Measurements from ENCODE around the gene PRDX2. TPM values are rescaled to one million over a fixed set of nuclear protein-coding genes. Genes with fewer than 3 reads are reported as not detected.

The PRDX2 gene
- total RNA-seq, 1 donor from 2014 or later: 294 TPM

GRCh38 chr19:12792853-12793289 is 8.7 kb downstream of the PRDX2 start:
- Mint-ChIP-seq H3K36me3 (ENCODE audit: low read depth) (peaks cover 27% of the 10 kb centered on the region), H3K27me3 (no peaks in the 10 kb centered on the region), H3K4me1 (peaks cover 43% of the 10 kb centered on the region), H3K9me3 (no peaks in the 10 kb centered on the region), H3K4me3 (peak overlapping the region; percentile 96), H3K27ac (peak overlapping the region; percentile 97)
- DNase-seq: no peak
- intact Hi-C loops (cut with micrococcal nuclease): loop anchor here (2.0 to 5.0 kb wide), 2 partner anchors 71 to 364 kb away; partner anchors contain the start of gene TNPO2

- Mint-ChIP-seq H3K4me1 (peaks cover 43% of the 10 kb centered on the region), H3K4me3 (peak overlapping the region; percentile 96), H3K27ac (peak overlapping the region; percentile 97), H3K27me3 (no peaks in the 10 kb centered on the region), H3K36me3 (ENCODE audit: low read depth) (peaks cover 26% of the 10 kb centered on the region), H3K9me3 (no peaks in the 10 kb centered on the region)
- peak; percentile 94 for DNase-seq
- intact Hi-C loops (cut with micrococcal nuclease): loop anchor here (2.0 to 5.0 kb wide), 2 partner anchors 70 to 365 kb away; partner anchors contain the start of gene TNPO2
These were observed 9.3 kb downstream of the PRDX2 start for GRCh38 chr19:12792051-12792852.

GRCh38 chr19:12791345-12792050 is 10.1 kb downstream of the PRDX2 start, which contains the start of gene JUNB:
JUNB (plus strand) TSS chr19:12791486; CDS start chr19:12791772, 286 bp downstream.
- intact Hi-C loops (cut with micrococcal nuclease): loop anchor here (1.0 to 5.0 kb wide), 4 partner anchors 9 to 365 kb away; partner anchors contain the start of gene TNPO2

GRCh38 chr19:12790628-12791344 is 10.8 kb downstream of the PRDX2 start:
- no peaks in the 10 kb centered on the region for H3K27me3 Mint-ChIP-seq
- H3K4me1 Mint-ChIP-seq: peaks cover 34% of the 10 kb centered on the region
- peak overlapping the region; percentile 97 for H3K27ac Mint-ChIP-seq
- intact Hi-C loops (cut with micrococcal nuclease): loop anchor here (1.0 to 5.0 kb wide), 3 partner anchors 8 to 68 kb away; partner anchors contain the start of gene TNPO2
- H3K36me3 Mint-ChIP-seq (ENCODE audit: low read depth): peaks cover 22% of the 10 kb centered on the region
- peak overlapping the region; percentile 96 for H3K4me3 Mint-ChIP-seq
- H3K9me3 Mint-ChIP-seq: no peaks in the 10 kb centered on the region
- DNase-seq: peak; percentile 76

More at GRCh38 chr19:12791345-12792050, 10.1 kb downstream of the PRDX2 start, which contains the start of gene JUNB:
- H3K27ac Mint-ChIP-seq: peak within 1 kb of the TSS; percentile 97
- peak within 1 kb of the TSS; percentile 96 for H3K4me3 Mint-ChIP-seq
- peaks cover 41% of the 10 kb centered on the region for H3K4me1 Mint-ChIP-seq
- peak; percentile 99 for DNase-seq
- peaks cover 24% of the 10 kb centered on the region for H3K36me3 Mint-ChIP-seq (ENCODE audit: low read depth)
- H3K9me3 Mint-ChIP-seq: no peaks in the 10 kb centered on the region
- H3K27me3 Mint-ChIP-seq: no peaks in the 10 kb centered on the region

GRCh38 chr19:12789904-12790619 is 11.5 kb downstream of the PRDX2 start:
- intact Hi-C loops (cut with micrococcal nuclease): loop anchor here (5.0 kb wide), 1 partner anchor 68 kb away; the partner anchor contains the start of gene TNPO2
- Mint-ChIP-seq H3K9me3 (no peaks in the 10 kb centered on the region), H3K27me3 (no peaks in the 10 kb centered on the region), H3K4me3 (peak overlapping the region; percentile 96), H3K36me3 (ENCODE audit: low read depth) (peaks cover 22% of the 10 kb centered on the region), H3K27ac (peak overlapping the region; percentile 97), H3K4me1 (peaks cover 30% of the 10 kb centered on the region)
- DNase-seq: peak; percentile 99

- H3K9me3 Mint-ChIP-seq: no peaks in the 10 kb centered on the region
- intact Hi-C loops (cut with micrococcal nuclease): no loop called here
- H3K27me3 Mint-ChIP-seq: no peaks in the 10 kb centered on the region
- H3K36me3 Mint-ChIP-seq (ENCODE audit: low read depth): peaks cover 22% of the 10 kb centered on the region
- H3K27ac Mint-ChIP-seq: peak overlapping the region; percentile 97
- peak overlapping the region; percentile 96 for H3K4me3 Mint-ChIP-seq
- no peak for DNase-seq
- peaks cover 22% of the 10 kb centered on the region for H3K4me1 Mint-ChIP-seq
These were observed 12.3 kb downstream of the PRDX2 start for GRCh38 chr19:12789098-12789903.

- peak overlapping the region; percentile 93 for H3K4me3 Mint-ChIP-seq
- H3K4me1 Mint-ChIP-seq: peaks cover 19% of the 10 kb centered on the region
- no peaks in the 10 kb centered on the region for H3K27me3 Mint-ChIP-seq
- peak; percentile 77 for DNase-seq
- peak overlapping the region; percentile 97 for H3K27ac Mint-ChIP-seq
- no peaks in the 10 kb centered on the region for H3K9me3 Mint-ChIP-seq
- H3K36me3 Mint-ChIP-seq (ENCODE audit: low read depth): peaks cover 18% of the 10 kb centered on the region
- intact Hi-C loops (cut with micrococcal nuclease): no loop called here
These were observed 12.9 kb downstream of the PRDX2 start for GRCh38 chr19:12788682-12789097.

- intact Hi-C loops (cut with micrococcal nuclease): no loop called here
- Mint-ChIP-seq H3K36me3 (ENCODE audit: low read depth) (peaks cover 15% of the 10 kb centered on the region), H3K4me1 (peaks cover 23% of the 10 kb centered on the region), H3K4me3 (peak overlapping the region; percentile 93), H3K27me3 (no peaks in the 10 kb centered on the region), H3K9me3 (no peaks in the 10 kb centered on the region), H3K27ac (peak overlapping the region; percentile 97)
- DNase-seq: no peak
These were observed 13.4 kb downstream of the PRDX2 start for GRCh38 chr19:12788042-12788681.

- intact Hi-C loops (cut with micrococcal nuclease): no loop called here
- H3K36me3 Mint-ChIP-seq (ENCODE audit: low read depth): peaks cover 9% of the 10 kb centered on the region
- peaks cover 23% of the 10 kb centered on the region for H3K4me1 Mint-ChIP-seq
- no peaks in the 10 kb centered on the region for H3K9me3 Mint-ChIP-seq
- no peak overlapping the region for H3K4me3 Mint-ChIP-seq
- H3K27me3 Mint-ChIP-seq: no peaks in the 10 kb centered on the region
- DNase-seq: no peak
- peak overlapping the region; percentile 13 for H3K27ac Mint-ChIP-seq
These were observed 14.1 kb downstream of the PRDX2 start for GRCh38 chr19:12787458-12787857.

GRCh38 chr19:12786952-12787351 is 14.6 kb downstream of the PRDX2 start:
- Mint-ChIP-seq H3K27me3 (no peaks in the 10 kb centered on the region), H3K27ac (peak overlapping the region; percentile 18), H3K36me3 (ENCODE audit: low read depth) (peaks cover 4% of the 10 kb centered on the region), H3K4me3 (no peak overlapping the region), H3K4me1 (peaks cover 26% of the 10 kb centered on the region), H3K9me3 (no peaks in the 10 kb centered on the region)
- DNase-seq: no peak
- intact Hi-C loops (cut with micrococcal nuclease): no loop called here

GRCh38 chr19:12786141-12786870 is 15.3 kb downstream of the PRDX2 start:
- no peaks in the 10 kb centered on the region for H3K36me3 Mint-ChIP-seq (ENCODE audit: low read depth)
- no peaks in the 10 kb centered on the region for H3K27me3 Mint-ChIP-seq
- peak; percentile 61 for DNase-seq
- H3K27ac Mint-ChIP-seq: peak overlapping the region; percentile 18
- no peak overlapping the region for H3K4me3 Mint-ChIP-seq
- intact Hi-C loops (cut with micrococcal nuclease): no loop called here
- peaks cover 31% of the 10 kb centered on the region for H3K4me1 Mint-ChIP-seq
- H3K9me3 Mint-ChIP-seq: no peaks in the 10 kb centered on the region

Data from activated CD4-positive, alpha-beta T cell treated with anti-CD3 and anti-CD28 coated beads, Interleukin-2, amount 10 ng/mL, durations not matched to agents 24 days and 14 days (primary cell).